Central memory CD4-positive, alpha-beta T cell (primary cell): ENCODE measurements around the gene ANGPTL7.
"Not testable (repeated sequence)": the region's sequence is repeated elsewhere in the genome, so short reads cannot be mapped to it uniquely, and the experiment has no call there.

Experiments
- DNase-seq: peaks from one replicate; pipeline ENCODE4 v3.0.0; 2022

The ANGPTL7 gene

GRCh38 chr1:11170102-11170501 is 19.1 kb upstream of the ANGPTL7 start:
- DNase-seq, result no peak

GRCh38 chr1:11174261-11174942 is 14.8 kb upstream of the ANGPTL7 start:
- no peak for DNase-seq

GRCh38 chr1:11175461-11175860 is 13.7 kb upstream of the ANGPTL7 start:
- no peak for DNase-seq

- DNase-seq, result no peak
Measured at GRCh38 chr1:11176081-11176706, 13.0 kb upstream of the ANGPTL7 start.

- DNase-seq, result no peak
Measured at GRCh38 chr1:11178021-11179015, 10.8 kb upstream of the ANGPTL7 start.

- DNase-seq, result no peak
Measured at GRCh38 chr1:11179125-11179524, 10.0 kb upstream of the ANGPTL7 start.

- not testable (repeated sequence) for DNase-seq
Measured at GRCh38 chr1:11179749-11180148, 9.4 kb upstream of the ANGPTL7 start.

GRCh38 chr1:11180342-11180744 is 8.8 kb upstream of the ANGPTL7 start:
- DNase-seq, result no peak

- DNase-seq, result no peak
Measured at GRCh38 chr1:11182884-11183283, 6.3 kb upstream of the ANGPTL7 start.

- no peak for DNase-seq
Measured at GRCh38 chr1:11184973-11185372, 4.2 kb upstream of the ANGPTL7 start.

- no peak for DNase-seq
Measured at GRCh38 chr1:11187000-11187399, 2.2 kb upstream of the ANGPTL7 start.

- DNase-seq, result no peak
Measured at GRCh38 chr1:11187494-11187893, 1.7 kb upstream of the ANGPTL7 start.

GRCh38 chr1:11187931-11188330 is 1.2 kb upstream of the ANGPTL7 start:
- no peak for DNase-seq

- DNase-seq, result no peak
Measured at GRCh38 chr1:11188381-11188780, 774 bp upstream of the ANGPTL7 start.

- DNase-seq, result no peak
Measured at GRCh38 chr1:11193376-11193775, 4.2 kb downstream of the ANGPTL7 start.

- DNase-seq, result no peak
Measured at GRCh38 chr1:11194407-11195176, 5.4 kb downstream of the ANGPTL7 start.

- no peak for DNase-seq
Measured at GRCh38 chr1:11196945-11197344, 7.8 kb downstream of the ANGPTL7 start.

- no peak for DNase-seq
Measured at GRCh38 chr1:11197359-11197758, 8.2 kb downstream of the ANGPTL7 start.

GRCh38 chr1:11198257-11198656 is 9.1 kb downstream of the ANGPTL7 start:
- DNase-seq, result no peak

- no peak for DNase-seq
Measured at GRCh38 chr1:11198851-11199594, 9.9 kb downstream of the ANGPTL7 start.

GRCh38 chr1:11204396-11205190 is 15.4 kb downstream of the ANGPTL7 start:
- no peak for DNase-seq
